Measurements from ENCODE around the gene LACTB. TPM values are rescaled to one million over a fixed set of nuclear protein-coding genes. Genes with fewer than 3 reads are reported as not detected.

LACTB gene
- total and polyA plus RNA-seq, 4 donors = 13.1 to 38.1 (median 29.9) TPM

GRCh38 chr15:63080634-63081250 lies 40.9 kb upstream of the LACTB start:
- H3K27me3 ChIP-seq (ENCODE audit: control insufficient read depth in 3 of 3, insufficient read depth in 3 of 3, low read length in 2 of 3) = no peaks in the 10 kb centered on the region
- no peak overlapping the region for H3K9ac ChIP-seq (ENCODE audit: insufficient read depth in 1 of 2, low read length in 2 of 2)
- H3K4me1 ChIP-seq (ENCODE audit: control insufficient read depth in 5 of 5, insufficient read depth in 5 of 5, low read length in 5 of 5) = peaks cover 0 to 44% (median 9%) of the 10 kb centered on the region in 5 donors
- no peak for ATAC-seq (ENCODE audit: insufficient read depth, low FRiP score)
- 85 to 92% methylated on average over 10 of the region's 10 CpGs for WGBS, 2 donors
- peak; percentile 70 to 72 (median 71) for DNase-seq
- no peaks in the 10 kb centered on the region for H3K36me3 ChIP-seq (ENCODE audit: control insufficient read depth in 4 of 4, insufficient read depth in 4 of 4, low read length in 4 of 4)
- TF ChIP-seq CTCF (IDR thresholded peaks at IDR 0.05; ENCODE audit: control extremely low read depth, extremely low read depth) = no peak
- H3K9me3 ChIP-seq (ENCODE audit: control insufficient read depth in 4 of 4, insufficient read depth in 3 of 4, low read length in 3 of 4) = no peaks in the 10 kb centered on the region
- H3K27ac ChIP-seq (ENCODE audit: low read depth in 1 of 2, low read length in 1 of 2) = no peak overlapping the region
- H3K4me3 ChIP-seq = no peak overlapping the region

DNA sequence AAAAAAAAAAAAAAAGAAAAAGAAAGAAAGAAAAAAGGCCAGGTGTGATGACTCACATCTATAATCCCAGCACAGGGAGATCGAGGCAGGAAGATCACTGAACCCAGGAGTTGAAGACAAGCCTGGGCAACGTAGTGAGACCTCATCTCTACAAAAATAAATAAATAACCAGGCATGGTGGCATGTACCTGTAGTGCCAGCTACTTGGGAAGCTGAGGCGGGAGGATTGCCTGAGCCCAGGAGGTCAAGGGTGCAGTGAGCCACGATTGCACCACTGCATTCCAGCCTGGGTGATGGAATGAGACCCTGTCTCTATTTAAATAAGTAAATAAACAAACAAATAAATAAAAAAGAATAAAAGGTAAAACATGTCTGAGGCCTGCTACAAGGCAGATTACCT lies 39.3 kb upstream of the LACTB start:
- no peak for ATAC-seq (ENCODE audit: insufficient read depth, low FRiP score)
- Histone ChIP-seq H3K4me3 (no peak overlapping the region), H3K9ac (ENCODE audit: insufficient read depth in 1 of 2, low read length in 2 of 2) (no peak overlapping the region), H3K36me3 (ENCODE audit: control insufficient read depth in 4 of 4, insufficient read depth in 4 of 4, low read length in 4 of 4) (no peaks in the 10 kb centered on the region), H3K4me1 (ENCODE audit: control insufficient read depth in 5 of 5, insufficient read depth in 5 of 5, low read length in 5 of 5) (peaks cover 5 to 47% (median 10%) of the 10 kb centered on the region in 5 donors), H3K27me3 (ENCODE audit: control insufficient read depth in 3 of 3, insufficient read depth in 3 of 3, low read length in 2 of 3) (no peaks in the 10 kb centered on the region), H3K9me3 (ENCODE audit: control insufficient read depth in 4 of 4, insufficient read depth in 3 of 4, low read length in 3 of 4) (no peaks in the 10 kb centered on the region), H3K27ac (ENCODE audit: low read depth in 1 of 2, low read length in 1 of 2) (no peak overlapping the region)
- 77 to 78% methylated on average over 4 of the region's 4 CpGs for WGBS, 2 donors
- no peak for TF ChIP-seq CTCF (IDR thresholded peaks at IDR 0.05; ENCODE audit: control extremely low read depth, extremely low read depth)
- DNase-seq = no peak

DNA sequence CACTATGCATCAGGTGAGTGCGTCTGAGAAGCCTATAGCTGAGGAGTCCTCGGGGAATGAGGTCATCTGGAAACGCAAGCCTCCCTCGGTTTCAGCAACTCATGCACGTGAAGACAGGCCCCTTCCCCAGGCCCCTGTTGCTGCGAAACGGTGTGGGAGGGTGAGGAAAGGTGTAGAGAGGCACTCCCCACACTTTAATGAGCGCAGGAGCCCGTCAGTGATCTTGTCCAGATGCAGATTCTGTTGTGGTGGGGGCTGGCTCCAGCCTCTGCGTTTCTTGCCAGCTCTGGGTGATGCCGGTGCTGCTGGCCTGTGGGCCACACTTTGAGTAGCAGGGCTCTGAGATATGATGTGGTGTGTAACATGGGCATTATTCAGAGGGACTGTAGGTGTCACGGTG lies 38.6 kb upstream of the LACTB start:
- ATAC-seq (ENCODE audit: insufficient read depth, low FRiP score) (no peak), DNase-seq (no peak)
- H3K4me1 ChIP-seq (ENCODE audit: control insufficient read depth in 5 of 5, insufficient read depth in 5 of 5, low read length in 5 of 5) = peaks cover 5 to 41% (median 10%) of the 10 kb centered on the region in 5 donors
- no peak overlapping the region for H3K27ac ChIP-seq (ENCODE audit: low read depth in 1 of 2, low read length in 1 of 2)
- no peak overlapping the region for H3K9ac ChIP-seq (ENCODE audit: insufficient read depth in 1 of 2, low read length in 2 of 2)
- 86 to 89% methylated on average over 12 of the region's 12 CpGs for WGBS, 2 donors
- H3K27me3 ChIP-seq (ENCODE audit: control insufficient read depth in 3 of 3, insufficient read depth in 3 of 3, low read length in 2 of 3) = no peaks in the 10 kb centered on the region
- no peaks in the 10 kb centered on the region for H3K9me3 ChIP-seq (ENCODE audit: control insufficient read depth in 4 of 4, insufficient read depth in 3 of 4, low read length in 3 of 4)
- TF ChIP-seq CTCF (IDR thresholded peaks at IDR 0.05; ENCODE audit: control extremely low read depth, extremely low read depth) = no peak
- no peak overlapping the region for H3K4me3 ChIP-seq
- no peaks in the 10 kb centered on the region for H3K36me3 ChIP-seq (ENCODE audit: control insufficient read depth in 4 of 4, insufficient read depth in 4 of 4, low read length in 4 of 4)

GRCh38 chr15:63083541-63083940 lies 38.1 kb upstream of the LACTB start:
- no peak overlapping the region for H3K4me3 ChIP-seq
- no peak for DNase-seq
- no peak overlapping the region for H3K27ac ChIP-seq (ENCODE audit: low read depth in 1 of 2, low read length in 1 of 2)
- no peaks in the 10 kb centered on the region for H3K36me3 ChIP-seq (ENCODE audit: control insufficient read depth in 4 of 4, insufficient read depth in 4 of 4, low read length in 4 of 4)
- H3K9me3 ChIP-seq (ENCODE audit: control insufficient read depth in 4 of 4, insufficient read depth in 3 of 4, low read length in 3 of 4) = no peaks in the 10 kb centered on the region
- no peak overlapping the region for H3K9ac ChIP-seq (ENCODE audit: insufficient read depth in 1 of 2, low read length in 2 of 2)
- no peaks in the 10 kb centered on the region for H3K27me3 ChIP-seq (ENCODE audit: control insufficient read depth in 3 of 3, insufficient read depth in 3 of 3, low read length in 2 of 3)
- WGBS, 2 donors = 94 to 97% methylated on average over 11 of the region's 11 CpGs
- no peak for ATAC-seq (ENCODE audit: insufficient read depth, low FRiP score)
- peaks cover 5 to 40% (median 10%) of the 10 kb centered on the region in 5 donors for H3K4me1 ChIP-seq (ENCODE audit: control insufficient read depth in 5 of 5, insufficient read depth in 5 of 5, low read length in 5 of 5)
- TF ChIP-seq CTCF (IDR thresholded peaks at IDR 0.05; ENCODE audit: control extremely low read depth, extremely low read depth) = no peak
